ENCODE results near the gene CDK14. TPM values are rescaled to one million over a fixed set of nuclear protein-coding genes. Genes with fewer than 3 reads are reported as not detected.

Gene CDK14
- total and polyA plus RNA-seq, 2 donors (not counting 3 experiments of a cell fraction or from before 2014, with no cell fraction given): 5.5 to 34.2 TPM

- no peak overlapping the region for H2AFZ ChIP-seq (ENCODE audit: low read depth, low read length)
- no peak overlapping the region for H3K4me2 ChIP-seq (ENCODE audit: insufficient read depth, low read length)
- intact Hi-C loops (cut with micrococcal nuclease): no loop called here
- H3K36me3 ChIP-seq (ENCODE audit: control insufficient read depth in 2 of 2, extremely low read depth in 1 of 2, insufficient read depth in 2 of 2, low read length in 2 of 2): peaks cover 0 to 2% of the 10 kb centered on the region in 2 experiments
- CTCF ChIA-PET: interaction anchor here (0.9 to 1.6 kb wide), 4 partner anchors 11 to 275 kb away, joined by 3 to 5 read pairs (median 4); no protein-coding TSS in a partner anchor
- no peaks in the 10 kb centered on the region for H4K20me1 ChIP-seq (replicated peaks; ENCODE audit: control insufficient read depth, extremely low read depth, insufficient read depth, low read length)
- no peak overlapping the region for H3K4me3 ChIP-seq (replicated peaks in 1 of 3; ENCODE audit: insufficient read depth in 1 of 3, low read depth in 1 of 3, low read length in 3 of 3)
- BruUV-seq (replicated peaks): no TSS peak
- H3K9ac ChIP-seq (replicated peaks; ENCODE audit: extremely low read depth, insufficient read depth, low read length): no peak overlapping the region
- POLR2A ChIA-PET: no interaction called here
- H3K4me1 ChIP-seq (ENCODE audit: control insufficient read depth, extremely low read depth, insufficient read depth, low read length): no peaks in the 10 kb centered on the region
- no peaks in the 10 kb centered on the region for H3K9me3 ChIP-seq (replicated peaks; ENCODE audit: control insufficient read depth, insufficient read depth, low read length)
- no peaks in the 10 kb centered on the region for H3K9me1 ChIP-seq (replicated peaks; ENCODE audit: control insufficient read depth, extremely low read depth, insufficient read depth, low read length)
- dilution Hi-C loops (cut with MboI; ENCODE audit: extremely low pct_ligation_motif_present, low sequenced_read_pairs): no loop called here
- no peak overlapping the region for H3K27ac ChIP-seq (ENCODE audit: insufficient read depth, low read depth, low read length)
- FAIRE-seq: no peak
- no peak for DNase-seq (ENCODE audit: low read depth, low spot score)
- no peaks in the 10 kb centered on the region for H3K27me3 ChIP-seq (ENCODE audit: control insufficient read depth in 2 of 2, insufficient read depth in 2 of 2, low read length in 2 of 2)
- no peak for TF ChIP-seq MYC (IDR thresholded peaks at IDR 0.05; ENCODE audit: low read depth, low read length)
- no peaks in the 10 kb centered on the region for H3K79me2 ChIP-seq (ENCODE audit: control insufficient read depth, insufficient read depth, low read length)
Measured at GRCh38 chr7:90766814-90767564, 170.9 kb downstream of the CDK14 start.

DNA sequence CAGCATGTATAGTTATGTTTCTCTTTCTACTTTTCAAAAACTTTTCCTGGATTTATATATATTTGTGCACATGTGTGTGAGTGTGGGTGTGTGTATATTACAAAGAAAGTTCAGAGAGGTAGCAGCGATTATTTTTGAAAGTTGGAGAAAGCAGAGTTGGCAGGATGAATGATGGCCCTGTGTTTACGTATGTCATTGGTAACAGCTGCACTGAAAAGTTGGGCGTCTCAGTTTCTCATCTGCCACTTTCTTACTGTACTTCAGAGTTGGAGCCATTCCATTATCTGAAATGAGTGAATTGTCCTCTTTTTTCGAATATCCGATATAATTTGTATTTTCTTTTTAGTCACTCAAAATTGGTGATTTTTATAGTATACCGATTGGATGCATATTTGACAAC lies 172.2 kb downstream of the CDK14 start:
- no peak for TF ChIP-seq POLR2AphosphoS5 (IDR thresholded peaks at IDR 0.05; ENCODE audit: insufficient read depth, low read depth, low read length)
- no peak for TF ChIP-seq JUN (IDR thresholded peaks at IDR 0.05; ENCODE audit: borderline replicate concordance, insufficient read depth, insufficient read length, low read depth)
- TF ChIP-seq, protein P1, sequence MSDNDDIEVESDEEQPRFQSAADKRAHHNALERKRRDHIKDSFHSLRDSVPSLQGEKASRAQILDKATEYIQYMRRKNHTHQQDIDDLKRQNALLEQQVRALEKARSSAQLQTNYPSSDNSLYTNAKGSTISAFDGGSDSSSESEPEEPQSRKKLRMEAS (IDR thresholded peaks at IDR 0.05; ENCODE audit: insufficient read depth, insufficient read length): no peak
- TF ChIP-seq GATA2 (IDR thresholded peaks at IDR 0.05; ENCODE audit: insufficient read depth, insufficient read length, low read depth, low read length): no peak
- no peak for TF ChIP-seq EZH2 (IDR thresholded peaks at IDR 0.05; ENCODE audit: borderline replicate concordance, low read depth, low read length, severe bottlenecking)
- no peak for TF ChIP-seq POLR2A (IDR thresholded peaks at IDR 0.05; ENCODE audit: low read depth, low read length)
- TF ChIP-seq MYC (IDR thresholded peaks at IDR 0.05; ENCODE audit: low read depth, low read length): no peak
- TF ChIP-seq FOS (IDR thresholded peaks at IDR 0.05; ENCODE audit: borderline replicate concordance, insufficient read depth, low read length): no peak
- H3K27me3 ChIP-seq (ENCODE audit: control insufficient read depth in 2 of 2, insufficient read depth in 2 of 2, low read length in 2 of 2): no peaks in the 10 kb centered on the region
- no peaks in the 10 kb centered on the region for H3K9me3 ChIP-seq (replicated peaks; ENCODE audit: control insufficient read depth, insufficient read depth, low read length)
- no peak overlapping the region for H3K27ac ChIP-seq (ENCODE audit: insufficient read depth, low read depth, low read length)
- H3K36me3 ChIP-seq (ENCODE audit: control insufficient read depth in 2 of 2, extremely low read depth in 1 of 2, insufficient read depth in 2 of 2, low read length in 2 of 2): peaks cover 0 to 2% of the 10 kb centered on the region in 2 experiments
- H3K4me3 ChIP-seq (replicated peaks in 1 of 3; ENCODE audit: insufficient read depth in 1 of 3, low read depth in 1 of 3, low read length in 3 of 3): no peak overlapping the region
- DNase-seq (ENCODE audit: low read depth, low spot score) (no peak), FAIRE-seq (no peak)
- no peaks in the 10 kb centered on the region for H3K79me2 ChIP-seq (ENCODE audit: control insufficient read depth, insufficient read depth, low read length)
- intact Hi-C loops (cut with micrococcal nuclease): no loop called here
- no TSS peak for BruUV-seq (replicated peaks)
- H3K9ac ChIP-seq (replicated peaks; ENCODE audit: extremely low read depth, insufficient read depth, low read length): no peak overlapping the region
- H3K4me1 ChIP-seq (ENCODE audit: control insufficient read depth, extremely low read depth, insufficient read depth, low read length): no peaks in the 10 kb centered on the region
- H4K20me1 ChIP-seq (replicated peaks; ENCODE audit: control insufficient read depth, extremely low read depth, insufficient read depth, low read length): no peaks in the 10 kb centered on the region
- POLR2A ChIA-PET: no interaction called here
- CTCF ChIA-PET: no interaction called here
- H2AFZ ChIP-seq (ENCODE audit: low read depth, low read length): no peak overlapping the region
- H3K4me2 ChIP-seq (ENCODE audit: insufficient read depth, low read length): no peak overlapping the region
- no peaks in the 10 kb centered on the region for H3K9me1 ChIP-seq (replicated peaks; ENCODE audit: control insufficient read depth, extremely low read depth, insufficient read depth, low read length)
- dilution Hi-C loops (cut with MboI; ENCODE audit: extremely low pct_ligation_motif_present, low sequenced_read_pairs): no loop called here
